Nucleus accumbens (tissue), 56 donors: ENCODE measurements around the gene BHMT2.
A peak's percentile ranks its signal among the peaks of the same experiment; 100 is the strongest.

Experiments
- DNase-seq, 56 donors: peaks; one replicate each; lab custom pipeline; 2025; lab: John Stamatoyannopoulos, UW

The BHMT2 gene

GRCh38 chr5:79059674-79060073, 9.9 kb upstream of the BHMT2 start:
- DNase-seq, result no peak

DNA sequence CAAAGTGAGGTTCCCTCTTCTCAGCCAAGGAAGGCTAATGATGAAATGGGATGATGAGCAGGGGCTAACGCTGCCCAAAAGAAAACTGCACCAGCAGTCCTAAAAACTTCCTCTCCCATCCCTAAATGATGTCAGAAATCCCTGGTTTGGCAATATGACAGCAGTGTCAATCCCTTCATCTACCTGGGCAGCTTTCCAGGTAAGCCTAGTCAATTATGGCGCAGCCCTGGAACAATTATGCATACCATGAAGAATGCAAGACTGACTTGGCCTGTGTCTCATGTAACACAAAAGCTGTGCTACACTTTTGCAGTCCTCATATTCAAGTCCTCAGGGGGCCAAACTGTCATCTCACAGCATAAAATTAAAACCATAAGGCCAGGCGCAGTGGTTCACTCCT, 7.1 kb upstream of the BHMT2 start:
- no peak for DNase-seq

DNA sequence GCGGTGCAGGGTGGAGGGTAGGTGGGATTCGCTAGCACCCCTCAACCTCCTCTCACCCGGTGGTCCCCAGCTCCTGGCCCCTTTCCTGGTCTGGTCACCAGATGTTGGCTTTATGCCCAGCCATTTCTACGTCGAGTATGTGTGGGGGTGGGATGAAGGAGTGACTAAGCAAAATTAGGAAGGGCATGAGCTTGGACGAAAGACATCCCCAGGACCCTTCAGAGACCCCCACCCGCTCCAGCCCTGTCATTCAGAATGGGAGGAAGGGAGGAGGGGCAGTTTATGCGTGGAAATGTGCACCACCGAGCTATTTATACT, 742 bp downstream of the BHMT2 start:
- DNase-seq, result peak in 1 of 56 donors; percentile 2

- DNase-seq, result no peak
These were observed 5.1 kb downstream of the BHMT2 start for GRCh38 chr5:79074641-79075040.

- no peak for DNase-seq
These were observed 6.3 kb downstream of the BHMT2 start for GRCh38 chr5:79075646-79076426.

DNA sequence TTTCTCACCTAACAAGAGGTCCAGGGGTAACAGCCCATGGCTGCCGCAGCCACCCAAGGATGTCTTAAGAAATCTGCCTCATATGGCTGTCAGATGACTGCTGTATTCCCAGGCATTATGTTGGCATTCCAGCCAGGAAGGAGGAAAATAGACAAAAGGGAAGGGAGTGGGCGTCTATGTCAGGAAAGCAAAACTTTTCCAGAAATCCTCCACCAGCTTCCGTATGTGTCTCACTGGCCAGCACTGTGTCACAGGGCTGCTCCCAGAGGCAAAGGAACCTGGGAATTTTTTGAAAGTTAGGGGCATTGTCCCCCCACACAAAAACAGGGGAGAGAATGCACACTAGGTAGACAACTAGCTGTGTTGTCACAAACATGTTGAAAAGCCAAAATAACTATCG, 7.3 kb downstream of the BHMT2 start:
- DNase-seq, result no peak

- no peak for DNase-seq
These were observed 8.3 kb downstream of the BHMT2 start for GRCh38 chr5:79077680-79078365.

DNA sequence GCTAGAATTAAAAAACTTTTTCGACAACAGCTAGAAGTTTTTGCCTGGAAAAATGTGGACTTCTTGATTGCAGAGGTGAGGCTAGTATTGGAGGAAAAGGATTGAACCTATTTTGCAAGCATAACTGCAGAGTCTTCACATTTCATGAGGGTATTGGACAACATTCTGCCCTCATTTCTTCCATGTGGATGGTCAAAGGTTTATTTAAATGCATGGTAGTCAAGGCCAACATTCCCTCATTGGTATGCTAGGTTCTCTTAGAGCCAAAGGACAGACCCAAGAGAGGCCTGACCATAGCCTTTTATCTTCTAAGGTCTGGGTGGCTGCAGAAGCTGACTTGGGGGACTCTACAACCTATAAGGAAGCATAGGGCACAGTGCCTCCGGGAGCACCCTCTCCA, 11.2 kb downstream of the BHMT2 start:
- DNase-seq, result no peak

- DNase-seq, result no peak
These were observed 12.2 kb downstream of the BHMT2 start for GRCh38 chr5:79081779-79082178.

DNA sequence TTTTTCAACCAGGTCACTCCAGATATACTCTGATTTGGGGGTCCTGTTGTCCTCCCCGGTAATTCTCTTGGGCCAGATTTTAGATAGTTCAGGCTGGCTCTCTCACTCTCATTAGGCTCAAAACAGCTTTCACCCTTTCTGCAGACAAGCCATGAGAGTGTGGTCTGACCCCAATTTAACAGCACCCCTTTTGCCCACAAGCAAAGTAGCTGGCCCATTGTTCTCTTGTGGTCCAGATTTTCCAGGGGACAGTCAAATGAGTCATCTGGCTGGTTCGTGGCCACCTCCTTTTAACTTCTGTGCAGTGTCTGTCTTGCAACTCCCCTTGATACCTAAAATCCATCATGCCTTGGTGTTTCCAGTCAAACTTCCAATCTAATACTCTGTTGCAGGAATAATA, 16.5 kb downstream of the BHMT2 start:
- no peak for DNase-seq

- no peak for DNase-seq
These were observed 18.9 kb downstream of the BHMT2 start for GRCh38 chr5:79088507-79088906.

- no peak for DNase-seq
These were observed 21.5 kb downstream of the BHMT2 start for GRCh38 chr5:79091064-79091463.

DNA sequence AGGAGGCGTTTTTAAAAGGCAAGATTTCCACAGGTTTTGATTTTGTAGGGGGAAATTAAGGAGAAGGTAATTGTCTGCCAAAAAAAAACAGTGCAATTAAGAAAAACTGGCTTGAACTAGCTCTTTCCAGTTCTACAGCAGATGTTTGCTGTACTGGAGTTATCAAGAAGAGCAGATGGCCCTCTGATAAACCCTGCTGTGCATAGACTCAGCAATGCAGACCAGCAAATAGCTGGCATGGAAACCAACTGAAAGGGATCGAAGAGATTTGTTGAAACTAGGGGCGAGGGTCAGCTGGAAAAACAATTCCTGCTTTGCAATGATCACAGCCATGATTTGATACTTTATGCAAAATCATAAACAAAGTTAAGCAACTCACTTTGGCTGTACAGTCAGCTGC, 24.2 kb downstream of the BHMT2 start:
- no peak for DNase-seq

- no peak for DNase-seq
These were observed 36.3 kb downstream of the BHMT2 start for GRCh38 chr5:79105868-79106267.

DNA sequence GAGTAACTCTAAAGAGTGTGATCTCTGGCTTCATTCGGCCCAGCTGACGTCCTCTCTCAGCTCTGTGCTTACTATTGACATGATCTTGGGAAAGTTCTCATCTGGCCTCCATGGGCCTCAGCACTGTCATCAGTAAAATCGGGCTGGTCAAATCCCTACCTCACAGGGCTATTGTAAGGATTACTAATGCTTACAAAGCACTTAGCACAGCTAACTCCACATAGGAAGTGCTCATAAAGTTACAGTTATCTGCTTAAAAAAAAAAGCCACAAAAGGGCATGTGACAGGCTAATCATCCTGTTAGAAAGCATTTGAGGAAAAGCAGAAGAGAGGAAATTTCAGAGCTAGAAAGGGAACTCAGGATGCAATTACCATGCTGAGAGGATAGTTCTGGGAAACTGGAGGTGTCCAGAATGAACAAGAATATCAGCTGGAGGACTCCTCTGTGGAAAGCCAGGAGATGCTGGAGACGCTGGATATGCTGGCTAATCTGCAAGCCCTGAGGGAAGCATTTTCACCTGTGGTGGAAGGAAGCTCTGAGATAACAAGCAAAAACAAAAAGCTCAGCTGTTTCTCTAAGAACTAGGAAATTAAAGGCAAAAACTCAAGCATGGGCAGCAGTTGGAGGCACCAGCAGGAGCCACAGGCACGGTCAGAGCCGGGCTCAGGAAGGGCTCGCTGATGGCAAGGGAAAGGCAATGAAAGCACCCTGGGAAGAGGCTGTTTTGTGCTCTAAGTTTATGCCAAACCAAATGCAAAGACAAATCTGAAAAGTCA, 37.6 kb downstream of the BHMT2 start:
- DNase-seq, result no peak

- no peak for DNase-seq
These were observed 38.5 kb downstream of the BHMT2 start for GRCh38 chr5:79108086-79108485.

DNA sequence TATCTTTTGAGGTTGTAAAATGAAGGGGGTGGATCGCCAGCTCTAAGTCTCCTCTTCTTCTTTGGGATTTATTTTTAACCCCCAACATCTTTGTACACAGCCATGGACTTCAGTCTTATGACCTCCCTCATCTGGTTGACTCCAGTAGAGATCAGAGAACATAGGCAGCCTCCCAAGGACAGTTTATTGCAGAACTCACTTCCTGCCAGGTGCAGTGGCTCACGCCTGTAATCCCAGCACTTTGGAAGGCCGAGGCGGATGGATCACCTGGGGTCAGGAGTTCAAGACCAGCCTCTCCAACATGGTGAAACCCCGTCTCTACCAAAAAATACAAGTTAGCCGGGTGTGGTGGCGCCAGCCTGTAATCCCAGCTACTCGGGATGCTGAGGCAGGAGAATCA, 39.2 kb downstream of the BHMT2 start:
- no peak for DNase-seq

DNA sequence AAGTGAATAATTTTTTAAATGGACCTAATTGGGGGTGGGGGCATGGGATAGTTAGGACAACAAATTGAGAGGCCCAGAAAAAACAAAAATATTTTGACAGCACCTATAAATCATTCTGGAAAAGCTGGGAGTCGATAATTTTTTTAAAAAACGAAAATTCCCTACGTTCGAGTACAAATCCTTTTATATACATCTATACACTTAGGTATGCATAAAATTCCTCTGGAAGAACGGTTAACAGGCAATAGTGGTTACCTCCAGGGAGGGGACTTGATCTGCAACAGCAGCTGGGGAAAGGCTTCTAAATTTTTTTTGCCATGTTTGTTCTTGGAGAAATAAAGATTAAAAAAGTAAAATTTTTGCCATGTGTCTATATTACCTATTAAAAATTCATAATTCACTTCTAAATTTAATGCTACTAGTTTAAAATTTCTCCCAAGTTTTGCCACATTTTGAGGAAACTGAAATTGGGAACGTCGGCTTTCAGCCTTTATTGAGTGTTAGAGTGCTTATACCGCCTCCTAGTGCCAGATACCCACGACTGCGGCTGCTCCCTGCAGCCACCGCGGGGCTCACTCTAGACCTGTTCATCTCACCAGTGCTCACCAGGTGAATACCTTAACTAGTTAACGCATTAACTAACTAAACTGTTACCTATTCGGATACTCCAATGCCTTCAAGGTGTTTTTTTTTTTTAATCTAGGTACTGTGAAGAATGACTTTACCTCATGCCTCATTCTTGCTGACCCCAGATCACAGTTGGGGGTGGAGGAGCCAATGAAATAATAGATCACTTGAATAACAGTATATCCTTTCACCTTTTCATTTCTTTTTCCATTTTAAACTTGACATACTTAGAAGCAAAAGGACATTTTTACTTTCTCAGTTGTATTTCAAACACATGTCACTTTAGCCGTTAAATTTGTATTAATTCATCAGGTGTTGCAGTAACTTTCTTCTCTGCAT, 40.2 kb downstream of the BHMT2 start:
- peak in 1 of 56 donors; percentile 3 for DNase-seq

- DNase-seq, result no peak
These were observed 41.9 kb downstream of the BHMT2 start, which contains the start of gene BHMT for GRCh38 chr5:79111387-79111959. Gene BHMT, plus strand, starts transcription at chr5:79111809. Its CDS starts 77 bp downstream, at chr5:79111886.
